OCI-LY3 (cell line): Measurements from ENCODE around the gene FATE1.

Source experiments
- H2AFZ ChIP-seq: fragments of 200-600, 300-600 bp; shearing (Covaris generic); 2 replicates; pipeline ENCODE4 v1.6.0; 2014; ENCODE audit warnings: antibody characterized with exemption, low read depth, low read length
- H3K27ac ChIP-seq: fragments of 200-600, 300-600 bp; sonication (generic); 2 replicates; pipeline ENCODE4 v1.5.1; 2014; ENCODE audit warnings: mild to moderate bottlenecking, low read length, moderate library complexity, mixed read lengths
- H3K27me3 ChIP-seq: fragments of 200-600, 300-600 bp; sonication (generic); 2 replicates; pipeline ENCODE4 v1.6.1; 2014; ENCODE audit warnings: low read depth, low read length, mixed read lengths
- H3K36me3 ChIP-seq: fragments of 200-600, 300-600 bp; sonication (generic); replicated peaks from 2 replicates; pipeline ENCODE3; 2014; ENCODE audit warnings: low read depth, low read length, mixed read lengths
- H3K4me1 ChIP-seq: fragments of 300-600, 200-600 bp; sonication (generic); 2 replicates; pipeline ENCODE4 v1.6.1; 2014; ENCODE audit warnings: low read length, mixed read lengths
- H3K4me2 ChIP-seq: fragments of 200-600, 300-600 bp; sonication (generic); 2 replicates; pipeline ENCODE4 v1.6.1; 2014; ENCODE audit warnings: low read length, mixed read lengths
- H3K4me3 ChIP-seq: fragments of 300-600, 200-600 bp; sonication (generic); 2 replicates; pipeline ENCODE4 v1.5.1; 2014; ENCODE audit warnings: antibody characterized with exemption, mild to moderate bottlenecking, low read length, moderate library complexity
- H3K79me2 ChIP-seq: fragments of 300-600, 200-600 bp; shearing (Covaris generic); 2 replicates; pipeline ENCODE4 v1.6.1; 2014; ENCODE audit warnings: mild to moderate bottlenecking, low read length, mixed read lengths
- H3K9ac ChIP-seq: fragments of 300-600, 200-600 bp; shearing (Covaris generic); 2 replicates; pipeline ENCODE4 v1.6.0; 2014; ENCODE audit warnings: mild to moderate bottlenecking, low read length, moderate library complexity
- H3K9me3 ChIP-seq: fragments of 200-600, 300-600 bp; shearing (Covaris generic); 2 replicates; pipeline ENCODE4 v1.6.1; 2014; ENCODE audit warnings: low read length, mixed read lengths; ENCODE audit not compliant: insufficient read depth
- H4K20me1 ChIP-seq: fragments of 200-600, 300-600 bp; sonication (generic); 2 replicates; pipeline ENCODE4 v1.6.1; 2016; ENCODE audit warnings: low read length, mixed read lengths; ENCODE audit not compliant: insufficient read depth
- EZH2phosphoT487 ChIP-seq: fragments of 200-600 bp; shearing (Covaris generic); IDR thresholded peaks from 2 replicates; pipeline ENCODE4 v1.6.1; 2018; ENCODE audit warnings: antibody characterized with exemption, mixed run types, low read depth
- TF ChIP-seq, protein P1 (sequence below): fragments of 200-600, 300-600 bp; sonication (generic); IDR thresholded peaks from 2 replicates; pipeline ENCODE4 v1.5.1; 2014; ENCODE audit warnings: antibody characterized with exemption, low read length, low read depth

FATE1 gene

DNA sequence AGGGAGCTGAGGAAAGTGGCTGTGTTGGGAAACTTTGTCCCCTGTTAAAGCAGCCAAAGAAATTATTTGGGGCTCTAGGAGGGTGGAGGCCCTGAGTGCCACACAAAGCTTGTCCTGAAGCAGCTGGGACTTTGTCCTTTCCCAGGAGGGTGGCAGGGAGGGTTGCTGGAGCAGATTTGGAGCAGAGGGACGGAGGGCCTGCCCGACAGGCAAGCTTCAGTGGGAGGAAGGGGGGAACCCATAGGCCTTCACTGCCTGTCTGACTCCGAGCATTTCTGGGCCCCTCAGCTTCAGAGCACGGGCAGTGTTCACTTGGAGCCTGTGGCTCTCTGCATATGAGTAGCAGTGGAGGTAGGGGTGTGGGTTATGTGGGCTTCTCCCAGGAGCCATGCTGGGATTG is 11.5 kb downstream of the FATE1 start:
- H4K20me1 ChIP-seq = no peaks in the 10 kb centered on the region
- no peaks in the 10 kb centered on the region for H3K27me3 ChIP-seq
- no peaks in the 10 kb centered on the region for H3K9me3 ChIP-seq
- H3K4me2 ChIP-seq = no peak overlapping the region
- H3K36me3 ChIP-seq = no peaks in the 10 kb centered on the region
- TF ChIP-seq, protein P1, sequence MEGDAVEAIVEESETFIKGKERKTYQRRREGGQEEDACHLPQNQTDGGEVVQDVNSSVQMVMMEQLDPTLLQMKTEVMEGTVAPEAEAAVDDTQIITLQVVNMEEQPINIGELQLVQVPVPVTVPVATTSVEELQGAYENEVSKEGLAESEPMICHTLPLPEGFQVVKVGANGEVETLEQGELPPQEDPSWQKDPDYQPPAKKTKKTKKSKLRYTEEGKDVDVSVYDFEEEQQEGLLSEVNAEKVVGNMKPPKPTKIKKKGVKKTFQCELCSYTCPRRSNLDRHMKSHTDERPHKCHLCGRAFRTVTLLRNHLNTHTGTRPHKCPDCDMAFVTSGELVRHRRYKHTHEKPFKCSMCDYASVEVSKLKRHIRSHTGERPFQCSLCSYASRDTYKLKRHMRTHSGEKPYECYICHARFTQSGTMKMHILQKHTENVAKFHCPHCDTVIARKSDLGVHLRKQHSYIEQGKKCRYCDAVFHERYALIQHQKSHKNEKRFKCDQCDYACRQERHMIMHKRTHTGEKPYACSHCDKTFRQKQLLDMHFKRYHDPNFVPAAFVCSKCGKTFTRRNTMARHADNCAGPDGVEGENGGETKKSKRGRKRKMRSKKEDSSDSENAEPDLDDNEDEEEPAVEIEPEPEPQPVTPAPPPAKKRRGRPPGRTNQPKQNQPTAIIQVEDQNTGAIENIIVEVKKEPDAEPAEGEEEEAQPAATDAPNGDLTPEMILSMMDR = no peak
- TF ChIP-seq EZH2phosphoT487 = no peak
- H3K9ac ChIP-seq = no peak overlapping the region
- no peaks in the 10 kb centered on the region for H3K79me2 ChIP-seq
- no peaks in the 10 kb centered on the region for H3K4me1 ChIP-seq
- H3K27ac ChIP-seq = no peak overlapping the region
- H3K4me3 ChIP-seq = no peak overlapping the region
- no peak overlapping the region for H2AFZ ChIP-seq

DNA sequence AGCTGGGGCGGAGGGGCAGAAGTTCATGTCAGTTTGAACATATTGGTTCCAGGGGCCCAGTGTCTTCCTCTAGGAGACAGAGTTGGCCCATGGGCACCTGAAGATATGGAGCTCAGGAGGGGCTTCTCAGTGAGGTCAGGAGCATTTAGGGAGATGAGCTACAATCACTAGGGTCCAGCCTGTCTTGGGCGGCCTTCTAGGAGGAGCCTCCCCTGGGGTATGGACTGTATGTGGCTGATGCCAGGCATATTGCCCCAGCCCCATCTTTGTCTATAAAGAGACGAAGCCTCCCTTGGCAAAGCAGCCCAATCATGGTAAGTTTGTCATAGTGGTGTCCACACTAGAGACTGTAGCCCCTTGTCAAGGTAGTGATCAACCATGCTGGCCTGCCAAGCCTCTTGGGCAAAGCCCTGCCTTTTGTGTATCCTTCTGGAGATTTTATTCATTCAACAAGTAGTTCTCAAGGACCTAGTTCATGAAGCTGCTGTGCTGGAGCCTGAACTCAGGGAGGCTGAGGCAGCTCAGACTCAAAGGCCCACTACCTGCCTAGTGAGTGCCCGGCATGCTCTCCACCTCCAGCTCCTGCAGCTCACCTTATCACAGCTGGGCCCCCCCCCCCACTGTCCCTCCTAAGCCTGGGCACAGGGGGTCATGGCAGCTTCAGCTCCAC is 13.4 kb downstream of the FATE1 start:
- no peaks in the 10 kb centered on the region for H3K27me3 ChIP-seq
- H3K4me2 ChIP-seq = no peak overlapping the region
- no peaks in the 10 kb centered on the region for H3K79me2 ChIP-seq
- H3K4me3 ChIP-seq = no peak overlapping the region
- TF ChIP-seq, protein P1 = no peak
- no peak for TF ChIP-seq EZH2phosphoT487
- no peak overlapping the region for H3K9ac ChIP-seq
- H3K27ac ChIP-seq = no peak overlapping the region
- H4K20me1 ChIP-seq = no peaks in the 10 kb centered on the region
- no peaks in the 10 kb centered on the region for H3K4me1 ChIP-seq
- H3K36me3 ChIP-seq = no peaks in the 10 kb centered on the region
- H3K9me3 ChIP-seq = no peaks in the 10 kb centered on the region
- no peak overlapping the region for H2AFZ ChIP-seq

DNA sequence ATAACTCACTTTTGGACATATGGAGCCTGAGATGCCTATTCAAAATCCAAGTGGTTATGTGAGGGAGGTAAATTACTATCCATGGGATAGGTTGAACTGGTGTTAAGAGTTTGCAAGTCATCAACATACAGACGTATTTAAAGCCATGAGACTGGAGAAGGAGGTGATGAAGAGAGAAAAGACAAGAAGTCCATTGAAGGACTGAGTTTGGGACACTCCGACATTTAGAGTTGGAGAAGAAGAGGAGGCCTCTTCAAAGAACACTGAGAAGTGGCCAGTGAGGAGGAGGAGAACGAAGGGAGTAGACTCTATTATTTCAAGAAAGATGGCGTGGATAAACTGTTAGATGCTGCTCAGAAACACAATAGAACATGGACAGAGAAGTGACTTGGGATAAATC is 18.6 kb downstream of the FATE1 start, which contains the start of gene CNGA2:
Gene CNGA2 (plus strand): TSS at position 301 of the 400 bp plus-strand sequence. CDS start 3,738 bp downstream, outside the sequence.
- TF ChIP-seq EZH2phosphoT487 = no peak
- TF ChIP-seq, protein P1 = no peak
- Histone ChIP-seq H3K9me3 (no peaks in the 10 kb centered on the region), H3K79me2 (no peaks in the 10 kb centered on the region), H4K20me1 (no peaks in the 10 kb centered on the region), H3K9ac (no peak within 1 kb of the TSS), H3K27me3 (no peaks in the 10 kb centered on the region), H3K27ac (no peak within 1 kb of the TSS), H3K4me2 (no peak within 1 kb of the TSS), H3K4me3 (no peak within 1 kb of the TSS), H3K36me3 (no peaks in the 10 kb centered on the region), H3K4me1 (no peaks in the 10 kb centered on the region), H2AFZ (no peak within 1 kb of the TSS)

DNA sequence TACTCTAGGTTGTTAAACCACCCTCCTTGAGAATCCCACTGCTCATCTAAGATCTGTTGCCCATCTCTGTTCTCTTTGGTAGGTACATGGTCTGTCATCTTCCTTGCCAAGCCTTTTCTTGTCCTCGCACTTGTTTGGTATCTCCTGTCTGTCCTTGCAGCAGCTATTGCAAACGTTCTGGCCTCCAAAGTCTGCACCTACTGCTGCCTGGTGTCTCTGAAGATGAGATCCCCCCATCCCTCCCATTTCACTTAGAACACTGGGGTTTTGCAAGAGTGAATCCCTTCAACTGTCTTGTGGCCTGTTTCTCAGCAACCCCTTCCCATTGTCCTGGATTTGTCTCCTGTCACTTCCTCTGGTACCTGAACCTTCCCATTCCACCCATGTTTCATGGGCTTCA is 19.4 kb downstream of the FATE1 start:
- no peaks in the 10 kb centered on the region for H3K27me3 ChIP-seq
- H3K9me3 ChIP-seq = no peaks in the 10 kb centered on the region
- H3K9ac ChIP-seq = no peak overlapping the region

More for the DNA sequence above, 19.4 kb downstream of the FATE1 start:
- H3K27ac ChIP-seq = no peak overlapping the region
- H3K4me1 ChIP-seq = no peaks in the 10 kb centered on the region
- TF ChIP-seq EZH2phosphoT487 = no peak
- TF ChIP-seq, protein P1 = no peak
- H3K79me2 ChIP-seq = no peaks in the 10 kb centered on the region
- no peak overlapping the region for H3K4me3 ChIP-seq
- H3K36me3 ChIP-seq = no peaks in the 10 kb centered on the region
- no peak overlapping the region for H2AFZ ChIP-seq
- no peak overlapping the region for H3K4me2 ChIP-seq
- no peaks in the 10 kb centered on the region for H4K20me1 ChIP-seq
